Urinary bladder (tissue), 4 donors: Measurements from ENCODE around the gene PRDM13. TPM values are rescaled to one million over a fixed set of nuclear protein-coding genes. Genes with fewer than 3 reads are reported as not detected.

Experiments used
- DNase-seq: peaks from one replicate; pipeline ENCODE4 v3.0.0-alpha.2; 2015; ENCODE audit errors: extremely low spot score
- H3K27ac ChIP-seq: one replicate; pipeline ENCODE4 v1.5.1; 2013; ENCODE audit warnings: low read depth, mild to moderate bottlenecking, moderate library complexity
- H3K36me3 ChIP-seq: one replicate; pipeline ENCODE4 v1.6.1; 2013; ENCODE audit warnings: mild to moderate bottlenecking, moderate library complexity; ENCODE audit not compliant: insufficient read depth
- H3K4me1 ChIP-seq: one replicate; pipeline ENCODE4 v1.6.1; 2013; ENCODE audit warnings: mild to moderate bottlenecking, moderate library complexity; ENCODE audit not compliant: insufficient read depth
- H3K4me3 ChIP-seq: one replicate; pipeline ENCODE4 v1.5.1; 2013; ENCODE audit warnings: low read depth, low read length
- WGBS: extraction: QIAGEN DNeasy Blood & Tissue Kit; methylation state at CpG from one replicate; pipeline ENCODE4 v1.1.7; 2013; 5-methylcytosine and 5-hydroxymethylcytosine counted together
- polyA plus RNA-seq: library from polyadenylated mRNA; stranded (reverse); fragments of 200-250 nt; gene quantifications from one replicate; pipeline ENCODE4 v1.2.3, GENCODE V29; 2013
- total RNA-seq: library from RNA; depleted of rRNA; stranded (reverse); fragments of >200 nt; gene quantifications from one replicate; pipeline ENCODE4 v1.2.3, GENCODE V29; 2014
- donor health status: healthy with polysubstance abuse.
- donor health status: healthy.

PRDM13 gene
- total RNA-seq (not detected), polyA plus RNA-seq (not detected)

DNA sequence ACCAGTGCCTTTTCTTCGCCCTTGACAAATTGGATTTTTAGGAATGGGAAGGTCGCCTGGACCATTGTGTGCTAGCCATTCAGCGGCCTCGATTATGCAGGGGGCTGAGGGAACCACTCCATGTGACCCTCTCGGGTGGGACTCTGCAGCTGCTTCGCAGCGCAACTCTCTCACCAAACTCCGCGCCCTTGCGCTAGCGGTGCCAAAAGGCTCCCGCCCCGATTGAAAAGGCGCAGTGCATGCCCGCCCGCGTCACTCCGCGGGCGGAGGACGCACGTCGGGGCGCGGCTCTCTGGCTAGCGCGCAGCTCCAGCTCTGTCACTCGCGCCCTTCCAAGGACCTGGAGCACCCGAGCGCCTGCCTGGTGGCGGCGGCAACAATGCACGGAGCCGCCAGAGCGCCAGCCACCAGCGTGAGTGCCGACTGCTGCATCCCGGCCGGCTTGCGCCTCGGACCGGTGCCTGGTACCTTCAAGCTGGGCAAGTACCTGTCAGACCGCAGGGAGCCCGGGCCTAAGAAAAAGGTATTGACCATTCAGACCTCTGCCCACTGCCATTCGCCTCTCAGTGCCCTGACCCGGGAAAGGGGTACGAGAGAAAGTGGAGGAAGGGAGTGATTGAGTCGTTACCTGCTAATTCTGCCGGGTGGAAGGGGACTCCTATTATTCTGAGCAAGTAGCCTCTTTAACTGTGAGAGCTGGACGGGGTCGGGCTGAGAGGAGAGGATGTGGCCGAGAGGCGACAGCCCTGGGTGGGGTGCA lies at the start of gene PRDM13:
TSS of gene PRDM13 (plus strand) at position 178 of the 760 bp plus-strand sequence. CDS start at position 380, 202 bp downstream.
- 3% methylated on average over 54 of the region's 54 CpGs for WGBS
- Histone ChIP-seq H3K4me1 (no peaks in the 10 kb centered on the region), H3K27ac (no peak within 1 kb of the TSS), H3K4me3 (no peak within 1 kb of the TSS), H3K36me3 (no peaks in the 10 kb centered on the region)
- DNase-seq = no peak

DNA sequence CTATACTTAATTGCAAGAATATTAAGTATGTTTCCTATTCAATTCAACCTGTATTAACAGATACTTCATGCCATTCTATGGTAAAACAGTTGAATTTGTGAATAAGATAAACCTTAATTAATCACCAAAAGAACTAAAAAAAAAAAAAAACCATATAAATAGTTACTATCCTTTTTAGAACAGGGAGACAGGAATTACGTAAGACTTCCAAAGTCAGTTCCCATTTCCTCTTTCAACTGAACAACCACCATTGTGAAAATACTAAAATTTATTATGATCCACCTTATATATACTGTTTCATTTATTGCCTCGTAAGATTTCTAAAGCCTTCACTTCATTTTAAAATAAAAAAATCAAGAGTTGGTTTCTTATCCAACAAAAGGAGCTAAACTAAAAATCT lies 47.6 kb upstream of the PRDM13 start:
- H3K36me3 ChIP-seq = peaks cover 3% of the 10 kb centered on the region
- 94% methylated on average over 2 of the region's 2 CpGs for WGBS

GRCh38 chr6:99560668-99561067 lies 46.0 kb upstream of the PRDM13 start:
- H3K4me1 ChIP-seq = no peaks in the 10 kb centered on the region
- no peak overlapping the region for H3K27ac ChIP-seq
- 95% methylated on average over 4 of the region's 4 CpGs for WGBS

More for the DNA sequence above, 47.6 kb upstream of the PRDM13 start:
- Histone ChIP-seq H3K4me3 (no peak overlapping the region), H3K27ac (no peak overlapping the region), H3K4me1 (no peaks in the 10 kb centered on the region)
- DNase-seq = no peak

GRCh38 chr6:99563056-99563723 lies 43.4 kb upstream of the PRDM13 start:
- no peaks in the 10 kb centered on the region for H3K36me3 ChIP-seq
- no peak for DNase-seq
- 45% methylated on average over 4 of the region's 4 CpGs for WGBS
- no peaks in the 10 kb centered on the region for H3K4me1 ChIP-seq
- H3K4me3 ChIP-seq = no peak overlapping the region
- H3K27ac ChIP-seq = no peak overlapping the region

More at GRCh38 chr6:99560668-99561067, 46.0 kb upstream of the PRDM13 start:
- no peaks in the 10 kb centered on the region for H3K36me3 ChIP-seq
- H3K4me3 ChIP-seq = no peak overlapping the region
- no peak for DNase-seq

- H3K4me1 ChIP-seq = no peaks in the 10 kb centered on the region
- under 1% methylated on average over 64 of the region's 64 CpGs for WGBS
- peak; percentile 91 for DNase-seq
- H3K4me3 ChIP-seq = peak within 1 kb of the TSS; percentile 96
- H3K36me3 ChIP-seq = no peaks in the 10 kb centered on the region
- H3K27ac ChIP-seq = peak within 1 kb of the TSS; percentile 56
Observed at GRCh38 chr6:99568103-99568933, 38.3 kb upstream of the PRDM13 start, which contains the start of gene CCNC. Gene CCNC (minus strand): TSS chr6:99568660. CDS start chr6:99568527, 133 bp downstream.

- no peak overlapping the region for H3K4me3 ChIP-seq
- no peak overlapping the region for H3K27ac ChIP-seq
- no peaks in the 10 kb centered on the region for H3K4me1 ChIP-seq
- no peak for DNase-seq
- H3K36me3 ChIP-seq = no peaks in the 10 kb centered on the region
- 78% methylated on average over 2 of the region's 2 CpGs for WGBS
Observed at GRCh38 chr6:99573980-99574617, 32.5 kb upstream of the PRDM13 start.

- H3K4me3 ChIP-seq = no peak overlapping the region
- no peaks in the 10 kb centered on the region for H3K4me1 ChIP-seq
- DNase-seq = no peak
- H3K27ac ChIP-seq = no peak overlapping the region
- H3K36me3 ChIP-seq = no peaks in the 10 kb centered on the region
- 94% methylated on average over 2 of the region's 2 CpGs for WGBS
Observed at GRCh38 chr6:99575544-99576227, 30.9 kb upstream of the PRDM13 start.

- Histone ChIP-seq H3K4me1 (no peaks in the 10 kb centered on the region), H3K27ac (no peak overlapping the region), H3K4me3 (no peak overlapping the region), H3K36me3 (no peaks in the 10 kb centered on the region)
- no peak for DNase-seq
- 76% methylated on average over 4 of the region's 4 CpGs for WGBS
Observed at GRCh38 chr6:99579781-99580180, 26.9 kb upstream of the PRDM13 start.

GRCh38 chr6:99587792-99588191 lies 18.8 kb upstream of the PRDM13 start:
- H3K36me3 ChIP-seq = no peaks in the 10 kb centered on the region
- 73% methylated on average over 4 of the region's 4 CpGs for WGBS
- DNase-seq = no peak
- no peak overlapping the region for H3K4me3 ChIP-seq
- H3K27ac ChIP-seq = no peak overlapping the region
- H3K4me1 ChIP-seq = no peaks in the 10 kb centered on the region

GRCh38 chr6:99588618-99589289 lies 17.9 kb upstream of the PRDM13 start:
- no peaks in the 10 kb centered on the region for H3K36me3 ChIP-seq
- WGBS = 1% methylated on average over 52 of the region's 52 CpGs
- H3K4me1 ChIP-seq = no peaks in the 10 kb centered on the region
- peak overlapping the region; percentile 36 for H3K4me3 ChIP-seq
- no peak for DNase-seq
- H3K27ac ChIP-seq = no peak overlapping the region

DNA sequence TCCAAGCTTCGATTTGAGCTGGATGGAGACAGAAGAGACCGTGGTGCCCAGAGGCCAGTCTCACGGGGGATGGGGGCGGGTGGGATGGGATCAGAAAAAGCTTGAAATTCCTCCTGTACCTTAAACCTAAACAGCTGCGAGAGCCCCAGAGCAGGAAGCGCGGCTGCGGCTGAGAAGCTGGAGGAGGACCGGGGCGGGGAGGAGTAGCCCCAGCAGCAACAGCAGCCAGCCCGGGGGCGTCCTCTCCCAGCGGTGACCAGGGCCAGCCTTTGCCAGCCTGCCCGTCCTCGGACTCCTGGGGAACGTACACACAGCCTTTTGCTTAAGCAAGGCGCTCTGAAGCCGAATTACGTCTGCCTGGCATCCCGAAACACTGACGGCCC lies 17.4 kb upstream of the PRDM13 start:
- H3K36me3 ChIP-seq = no peaks in the 10 kb centered on the region
- WGBS = 6% methylated on average over 21 of the region's 21 CpGs
- H3K27ac ChIP-seq = no peak overlapping the region
- no peaks in the 10 kb centered on the region for H3K4me1 ChIP-seq
- no peak for DNase-seq
- peak overlapping the region; percentile 36 for H3K4me3 ChIP-seq

DNA sequence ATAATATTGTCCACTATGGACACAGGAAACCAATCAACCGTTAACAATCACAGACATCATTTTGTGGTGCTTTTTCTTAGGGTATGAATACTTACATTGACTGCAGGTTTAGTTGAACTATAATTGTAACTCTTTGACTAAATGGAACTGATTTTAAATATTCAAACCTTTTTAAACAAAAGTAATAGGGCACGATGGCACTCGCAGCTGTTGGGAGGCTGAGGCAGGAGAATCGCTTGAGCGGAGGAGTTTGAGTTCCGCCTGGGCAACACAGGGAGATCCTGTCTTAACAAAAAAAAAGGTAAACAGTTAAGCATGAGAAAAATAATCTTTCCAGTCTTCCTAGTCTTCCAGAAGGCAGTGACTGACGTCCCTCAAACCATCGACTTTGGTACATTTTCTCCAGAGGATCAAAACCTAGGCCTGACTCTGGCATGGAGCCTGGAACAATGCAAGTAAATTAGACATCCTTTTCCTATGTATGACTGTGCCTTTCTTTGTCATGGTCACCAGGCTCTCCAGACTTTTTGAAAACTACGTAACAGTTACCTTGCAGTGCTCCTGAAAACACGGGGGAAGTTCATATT lies 16.6 kb upstream of the PRDM13 start:
- 38% methylated on average over 10 of the region's 10 CpGs for WGBS
- no peak for DNase-seq
- no peak overlapping the region for H3K4me3 ChIP-seq
- no peaks in the 10 kb centered on the region for H3K4me1 ChIP-seq
- H3K27ac ChIP-seq = no peak overlapping the region
- no peaks in the 10 kb centered on the region for H3K36me3 ChIP-seq
